GM12864 (cell line): Measurements from ENCODE around the gene MPRIP.

Experiments
- DNase-seq: peaks from one replicate; pipeline ENCODE4 v3.0.0-alpha.2; 2011; ENCODE audit warnings: low read depth
- H3K4me3 ChIP-seq: 2 replicates; pipeline ENCODE4 v1.5.1; 2011; ENCODE audit warnings: mild to moderate bottlenecking, low read depth, low read length, control low read depth
- CTCF ChIP-seq: IDR thresholded peaks from 2 replicates; pipeline ENCODE4 v1.5.1; 2011; ENCODE audit warnings: low read depth, mild to moderate bottlenecking, moderate library complexity, low read length, control low read depth, inconsistent platforms; ENCODE audit errors: missing control alignments

The MPRIP gene

GRCh38 chr17:17026163-17026562, 16.1 kb upstream of the MPRIP start:
- no peak for TF ChIP-seq CTCF
- H3K4me3 ChIP-seq, result no peak overlapping the region
- no peak for DNase-seq

GRCh38 chr17:17027442-17028058, 14.7 kb upstream of the MPRIP start:
- no peak for DNase-seq
- H3K4me3 ChIP-seq, result no peak overlapping the region
- TF ChIP-seq CTCF, result no peak

- DNase-seq, result no peak
- H3K4me3 ChIP-seq, result no peak overlapping the region
- no peak for TF ChIP-seq CTCF
Measured at GRCh38 chr17:17028059-17028877, 14.0 kb upstream of the MPRIP start.

GRCh38 chr17:17028878-17029535, 13.2 kb upstream of the MPRIP start:
- H3K4me3 ChIP-seq, result no peak overlapping the region
- DNase-seq, result no peak
- TF ChIP-seq CTCF, result no peak

- DNase-seq, result no peak
- H3K4me3 ChIP-seq, result no peak overlapping the region
- TF ChIP-seq CTCF, result no peak
Measured at GRCh38 chr17:17029938-17030337, 12.3 kb upstream of the MPRIP start.

GRCh38 chr17:17030515-17031211, 11.6 kb upstream of the MPRIP start:
- DNase-seq, result no peak
- no peak overlapping the region for H3K4me3 ChIP-seq
- TF ChIP-seq CTCF, result no peak
